Measurements from ENCODE around the gene SH2B3.

DNA sequence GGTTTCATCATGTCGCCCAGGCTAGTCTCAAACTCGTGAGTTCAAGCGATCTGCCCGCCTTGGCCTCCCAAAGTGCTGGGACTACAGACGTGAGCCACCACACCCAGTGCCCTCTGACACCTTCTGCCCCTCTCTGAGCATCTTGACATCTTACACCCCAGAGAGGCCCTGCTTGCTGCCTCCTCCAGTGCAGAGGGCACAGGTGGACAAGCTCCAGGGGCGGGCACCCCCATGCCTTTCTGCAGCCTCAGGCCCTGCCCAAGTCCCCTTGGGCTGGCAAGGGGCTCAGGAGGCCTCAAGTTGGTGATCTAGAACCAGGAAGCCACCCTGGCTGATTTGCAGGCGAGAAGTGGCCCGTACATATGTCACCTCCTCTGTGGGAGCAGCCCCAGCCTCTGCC, 11.2 kb upstream of the SH2B3 start:
- no peak for TF ChIP-seq CTCF (conservative IDR thresholded peaks at IDR 0.05)
- no peak for TF ChIP-seq EZH2 (IDR thresholded peaks at IDR 0.05; ENCODE audit: low read depth)
